WTC11 (cell line): ENCODE data around the gene ACOT13.

Experiments used
- CTCF ChIP-seq: fragments of 200-600 bp; IDR thresholded peaks from 2 replicates; pipeline ENCODE4 v1.8.0; 2022; ENCODE audit warnings: antibody characterized with exemption
- FOXJ3 ChIP-seq: sonication (generic); formaldehyde crosslinking; IDR thresholded peaks from 2 replicates; pipeline ENCODE4 v1.9.0; 2021; ENCODE audit warnings: missing genetic modification reagents, mild to moderate bottlenecking, borderline replicate concordance
- KAT7 ChIP-seq: sonication (generic); formaldehyde crosslinking; IDR thresholded peaks from 2 replicates; pipeline ENCODE4 v1.8.1; 2023; ENCODE audit warnings: missing genetic modification reagents, mild to moderate bottlenecking, borderline replicate concordance
- MAX ChIP-seq: sonication (generic); formaldehyde crosslinking; IDR thresholded peaks from 2 replicates; pipeline ENCODE4 v1.8.0; 2022; ENCODE audit warnings: mild to moderate bottlenecking, missing genetic modification reagents
- SP1 ChIP-seq: sonication (generic); formaldehyde crosslinking; conservative IDR thresholded peaks from 2 replicates; pipeline ENCODE4 v1.8.1; 2022; ENCODE audit warnings: missing genetic modification reagents
- ZNF263 ChIP-seq: sonication (generic); formaldehyde crosslinking; IDR thresholded peaks from 2 replicates; pipeline ENCODE4 v1.8.1; 2022; ENCODE audit warnings: low read depth, mild to moderate bottlenecking, moderate library complexity, missing genetic modification reagents

GRCh38 chr6:24690593-24690992, 23.7 kb downstream of the ACOT13 start:
- no peak for TF ChIP-seq CTCF
- TF ChIP-seq SP1 (CRISPR knock-in tag): no peak
- no peak for TF ChIP-seq KAT7 (CRISPR knock-in tag)
- TF ChIP-seq FOXJ3 (CRISPR knock-in tag): no peak
- TF ChIP-seq MAX (CRISPR knock-in tag): no peak
- no peak for TF ChIP-seq ZNF263 (CRISPR knock-in tag)
